ENCODE data around the gene CREB3L2.

Gene CREB3L2

DNA sequence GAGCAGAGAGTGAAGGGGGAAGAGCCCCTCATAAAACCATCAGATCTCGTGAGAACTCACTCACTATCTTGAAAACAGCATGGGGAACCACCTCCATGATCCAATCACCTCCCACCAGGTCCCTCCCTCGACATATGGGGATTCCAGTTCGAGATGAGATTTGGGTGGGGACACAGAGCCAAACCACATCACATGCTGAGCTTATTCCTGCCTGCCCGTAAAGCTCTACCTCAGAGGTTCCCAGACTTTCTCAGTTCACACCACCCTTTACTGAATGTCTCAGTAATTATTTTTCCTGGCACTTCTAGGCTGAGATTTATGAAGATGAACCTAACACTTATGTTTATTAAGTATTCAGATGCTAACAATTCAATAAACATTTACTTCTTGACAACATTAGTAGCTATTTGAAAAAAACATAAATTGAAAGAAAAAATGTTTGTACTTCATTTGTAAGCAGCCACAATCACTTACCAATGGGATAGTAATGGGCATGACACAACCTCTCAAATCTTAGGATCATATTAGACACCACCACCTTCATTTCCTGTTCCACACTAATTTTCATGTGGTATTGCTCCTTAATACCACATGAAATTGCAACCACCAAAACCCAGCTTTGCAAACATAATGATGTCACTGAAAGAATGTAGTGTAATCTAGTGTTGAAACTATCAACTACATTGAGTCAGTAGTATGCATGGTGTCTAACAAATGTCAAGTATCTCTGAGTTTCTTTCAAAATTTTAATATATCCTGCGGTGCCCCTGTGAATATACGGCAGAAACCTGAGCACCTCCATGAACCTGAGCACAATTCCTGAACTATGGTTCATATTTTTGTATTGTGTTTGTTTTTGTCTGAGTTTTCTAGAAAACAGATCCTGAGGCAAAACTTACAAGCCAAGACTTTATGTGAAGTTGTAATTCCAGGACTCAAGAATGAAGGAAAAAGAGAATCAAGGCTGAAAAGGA is 150.6 kb downstream of the CREB3L2 start:
- Histone ChIP-seq H3K4me3 (ENCODE audit: low read depth in 1 of 2, low read length in 2 of 2) (no peak overlapping the region), H3K9me3 (ENCODE audit: control insufficient read depth in 1 of 2, low read length in 2 of 2) (no peaks in the 10 kb centered on the region), H3K9ac (ENCODE audit: low read depth in 1 of 2, low read length in 2 of 2) (no peak overlapping the region), H3K27me3 (ENCODE audit: control insufficient read depth in 1 of 2, insufficient read depth in 2 of 2, low read length in 2 of 2) (peaks cover 19 to 20% of the 10 kb centered on the region in 2 donors), H3K27ac (ENCODE audit: low read depth, low read length) (no peak overlapping the region), H3K4me1 (ENCODE audit: control insufficient read depth in 1 of 2, insufficient read depth in 2 of 2, low read length in 2 of 2) (no peaks in the 10 kb centered on the region), H3K36me3 (ENCODE audit: control insufficient read depth in 1 of 2, insufficient read depth in 2 of 2, low read length in 2 of 2) (no peaks in the 10 kb centered on the region)

- Histone ChIP-seq H3K36me3 (ENCODE audit: control insufficient read depth in 1 of 2, insufficient read depth in 2 of 2, low read length in 2 of 2) (no peaks in the 10 kb centered on the region), H3K4me1 (ENCODE audit: control insufficient read depth in 1 of 2, insufficient read depth in 2 of 2, low read length in 2 of 2) (no peaks in the 10 kb centered on the region), H3K9me3 (ENCODE audit: control insufficient read depth in 1 of 2, low read length in 2 of 2) (no peaks in the 10 kb centered on the region), H3K9ac (ENCODE audit: low read depth in 1 of 2, low read length in 2 of 2) (no peak overlapping the region), H3K4me3 (ENCODE audit: low read depth in 1 of 2, low read length in 2 of 2) (no peak overlapping the region), H3K27me3 (ENCODE audit: control insufficient read depth in 1 of 2, insufficient read depth in 2 of 2, low read length in 2 of 2) (peaks cover 26% of the 10 kb centered on the region in 2 donors), H3K27ac (ENCODE audit: low read depth, low read length) (no peak overlapping the region)
These were observed 151.3 kb downstream of the CREB3L2 start for GRCh38 chr7:137850571-137850970.

- Histone ChIP-seq H3K4me3 (ENCODE audit: low read depth in 1 of 2, low read length in 2 of 2) (no peak overlapping the region), H3K27ac (ENCODE audit: low read depth, low read length) (no peak overlapping the region), H3K9ac (ENCODE audit: low read depth in 1 of 2, low read length in 2 of 2) (no peak overlapping the region), H3K4me1 (ENCODE audit: control insufficient read depth in 1 of 2, insufficient read depth in 2 of 2, low read length in 2 of 2) (no peaks in the 10 kb centered on the region), H3K36me3 (ENCODE audit: control insufficient read depth in 1 of 2, insufficient read depth in 2 of 2, low read length in 2 of 2) (no peaks in the 10 kb centered on the region), H3K9me3 (ENCODE audit: control insufficient read depth in 1 of 2, low read length in 2 of 2) (no peaks in the 10 kb centered on the region), H3K27me3 (ENCODE audit: control insufficient read depth in 1 of 2, insufficient read depth in 2 of 2, low read length in 2 of 2) (peaks cover 41 to 44% of the 10 kb centered on the region in 2 donors)
These were observed 153.8 kb downstream of the CREB3L2 start for GRCh38 chr7:137848095-137848494.

DNA sequence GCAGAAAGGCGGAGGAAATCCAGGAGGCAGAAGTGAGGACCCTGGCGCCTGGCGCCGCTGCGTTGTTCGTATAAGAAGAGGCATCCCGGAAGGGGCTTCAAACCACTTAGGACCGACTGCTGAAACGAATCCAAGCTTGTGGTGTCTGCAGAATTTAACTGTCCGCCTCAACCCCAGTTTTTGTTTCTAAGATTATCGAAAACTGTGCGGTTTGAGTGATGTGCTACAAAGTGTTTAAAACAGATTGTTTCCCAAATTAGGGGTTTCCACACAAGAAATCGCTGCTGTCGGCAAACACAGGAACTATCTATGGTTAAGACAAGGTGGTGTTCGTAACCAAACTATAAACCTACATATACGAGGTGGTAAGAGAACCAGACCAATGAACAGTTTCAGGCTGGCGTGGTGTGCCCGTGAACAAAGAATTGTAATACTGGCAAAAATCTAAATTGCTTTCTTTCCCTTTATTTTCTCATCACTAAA is 154.3 kb downstream of the CREB3L2 start:
- H3K36me3 ChIP-seq (ENCODE audit: control insufficient read depth in 1 of 2, insufficient read depth in 2 of 2, low read length in 2 of 2) = no peaks in the 10 kb centered on the region
- no peak overlapping the region for H3K9ac ChIP-seq (ENCODE audit: low read depth in 1 of 2, low read length in 2 of 2)
- no peak overlapping the region for H3K4me3 ChIP-seq (ENCODE audit: low read depth in 1 of 2, low read length in 2 of 2)
- no peaks in the 10 kb centered on the region for H3K9me3 ChIP-seq (ENCODE audit: control insufficient read depth in 1 of 2, low read length in 2 of 2)
- H3K27me3 ChIP-seq (ENCODE audit: control insufficient read depth in 1 of 2, insufficient read depth in 2 of 2, low read length in 2 of 2) = peaks cover 44% of the 10 kb centered on the region in 2 donors
- H3K4me1 ChIP-seq (ENCODE audit: control insufficient read depth in 1 of 2, insufficient read depth in 2 of 2, low read length in 2 of 2) = no peaks in the 10 kb centered on the region
- no peak overlapping the region for H3K27ac ChIP-seq (ENCODE audit: low read depth, low read length)

- no peaks in the 10 kb centered on the region for H3K36me3 ChIP-seq (ENCODE audit: control insufficient read depth in 1 of 2, insufficient read depth in 2 of 2, low read length in 2 of 2)
- no peak within 1 kb of the TSS for H3K27ac ChIP-seq (ENCODE audit: low read depth, low read length)
- no peak within 1 kb of the TSS for H3K9ac ChIP-seq (ENCODE audit: low read depth in 1 of 2, low read length in 2 of 2)
- H3K9me3 ChIP-seq (ENCODE audit: control insufficient read depth in 1 of 2, low read length in 2 of 2) = no peaks in the 10 kb centered on the region
- no peak within 1 kb of the TSS for H3K4me3 ChIP-seq (ENCODE audit: low read depth in 1 of 2, low read length in 2 of 2)
- peaks cover 44% of the 10 kb centered on the region in 2 donors for H3K27me3 ChIP-seq (ENCODE audit: control insufficient read depth in 1 of 2, insufficient read depth in 2 of 2, low read length in 2 of 2)
- no peaks in the 10 kb centered on the region for H3K4me1 ChIP-seq (ENCODE audit: control insufficient read depth in 1 of 2, insufficient read depth in 2 of 2, low read length in 2 of 2)
These were observed 154.9 kb downstream of the CREB3L2 start, which contains the start of gene DGKI for GRCh38 chr7:137846827-137847567. TSS of gene DGKI (minus strand) at chr7:137846974.

- H3K27ac ChIP-seq (ENCODE audit: low read depth, low read length) = no peak overlapping the region
- H3K9me3 ChIP-seq (ENCODE audit: control insufficient read depth in 1 of 2, low read length in 2 of 2) = no peaks in the 10 kb centered on the region
- no peaks in the 10 kb centered on the region for H3K4me1 ChIP-seq (ENCODE audit: control insufficient read depth in 1 of 2, insufficient read depth in 2 of 2, low read length in 2 of 2)
- H3K27me3 ChIP-seq (ENCODE audit: control insufficient read depth in 1 of 2, insufficient read depth in 2 of 2, low read length in 2 of 2) = peaks cover 44 to 47% of the 10 kb centered on the region in 2 donors
- no peak overlapping the region for H3K9ac ChIP-seq (ENCODE audit: low read depth in 1 of 2, low read length in 2 of 2)
- H3K36me3 ChIP-seq (ENCODE audit: control insufficient read depth in 1 of 2, insufficient read depth in 2 of 2, low read length in 2 of 2) = no peaks in the 10 kb centered on the region
- no peak overlapping the region for H3K4me3 ChIP-seq (ENCODE audit: low read depth in 1 of 2, low read length in 2 of 2)
These were observed 155.4 kb downstream of the CREB3L2 start for GRCh38 chr7:137846549-137846826.

- H3K9ac ChIP-seq (ENCODE audit: low read depth in 1 of 2, low read length in 2 of 2) = no peak overlapping the region
- peaks cover 44 to 48% of the 10 kb centered on the region in 2 donors for H3K27me3 ChIP-seq (ENCODE audit: control insufficient read depth in 1 of 2, insufficient read depth in 2 of 2, low read length in 2 of 2)
- no peaks in the 10 kb centered on the region for H3K36me3 ChIP-seq (ENCODE audit: control insufficient read depth in 1 of 2, insufficient read depth in 2 of 2, low read length in 2 of 2)
- H3K27ac ChIP-seq (ENCODE audit: low read depth, low read length) = no peak overlapping the region
- H3K4me3 ChIP-seq (ENCODE audit: low read depth in 1 of 2, low read length in 2 of 2) = no peak overlapping the region
- no peaks in the 10 kb centered on the region for H3K4me1 ChIP-seq (ENCODE audit: control insufficient read depth in 1 of 2, insufficient read depth in 2 of 2, low read length in 2 of 2)
- H3K9me3 ChIP-seq (ENCODE audit: control insufficient read depth in 1 of 2, low read length in 2 of 2) = no peaks in the 10 kb centered on the region
These were observed 157.0 kb downstream of the CREB3L2 start for GRCh38 chr7:137844677-137845425.

- H3K36me3 ChIP-seq (ENCODE audit: control insufficient read depth in 1 of 2, insufficient read depth in 2 of 2, low read length in 2 of 2) = no peaks in the 10 kb centered on the region
- no peak overlapping the region for H3K27ac ChIP-seq (ENCODE audit: low read depth, low read length)
- no peaks in the 10 kb centered on the region for H3K9me3 ChIP-seq (ENCODE audit: control insufficient read depth in 1 of 2, low read length in 2 of 2)
- H3K27me3 ChIP-seq (ENCODE audit: control insufficient read depth in 1 of 2, insufficient read depth in 2 of 2, low read length in 2 of 2) = peaks cover 13 to 17% of the 10 kb centered on the region in 2 donors
- no peaks in the 10 kb centered on the region for H3K4me1 ChIP-seq (ENCODE audit: control insufficient read depth in 1 of 2, insufficient read depth in 2 of 2, low read length in 2 of 2)
- H3K4me3 ChIP-seq (ENCODE audit: low read depth in 1 of 2, low read length in 2 of 2) = no peak overlapping the region
- H3K9ac ChIP-seq (ENCODE audit: low read depth in 1 of 2, low read length in 2 of 2) = no peak overlapping the region
These were observed 161.7 kb downstream of the CREB3L2 start for GRCh38 chr7:137839903-137840779.

- Histone ChIP-seq H3K4me3 (ENCODE audit: low read depth in 1 of 2, low read length in 2 of 2) (no peak overlapping the region), H3K9me3 (ENCODE audit: control insufficient read depth in 1 of 2, low read length in 2 of 2) (no peaks in the 10 kb centered on the region), H3K36me3 (ENCODE audit: control insufficient read depth in 1 of 2, insufficient read depth in 2 of 2, low read length in 2 of 2) (no peaks in the 10 kb centered on the region), H3K27me3 (ENCODE audit: control insufficient read depth in 1 of 2, insufficient read depth in 2 of 2, low read length in 2 of 2) (peaks cover 1 to 10% of the 10 kb centered on the region in 2 donors), H3K9ac (ENCODE audit: low read depth in 1 of 2, low read length in 2 of 2) (no peak overlapping the region), H3K27ac (ENCODE audit: low read depth, low read length) (no peak overlapping the region), H3K4me1 (ENCODE audit: control insufficient read depth in 1 of 2, insufficient read depth in 2 of 2, low read length in 2 of 2) (no peaks in the 10 kb centered on the region)
These were observed 163.1 kb downstream of the CREB3L2 start for GRCh38 chr7:137838706-137839315.

All from duodenal mucosa (tissue), 2 donors.